Measurements from ENCODE around the gene TDRD10. TPM values are rescaled to one million over a fixed set of nuclear protein-coding genes. Genes with fewer than 3 reads are reported as not detected.

TDRD10 gene
- total RNA-seq, 4 donors from 2014 or later: 2.3 to 5.0 (median 4.3) TPM

GRCh38 chr1:154586641-154587040 is 84.6 kb downstream of the TDRD10 start:
- TF ChIP-seq POLR2AphosphoS5 (IDR thresholded peaks at IDR 0.05) (no peak), POLR2A (IDR thresholded peaks at IDR 0.05; ENCODE audit: low read depth) (no peak), EP300 (IDR thresholded peaks at IDR 0.05) (no peak), CTCF (IDR thresholded peaks at IDR 0.05) (no peak)
- Histone ChIP-seq H3K27me3 (no peaks in the 10 kb centered on the region), H3K4me3 (no peak overlapping the region), H3K27ac (replicated peaks in 1 of 4) (no peak overlapping the region), H3K4me1 (peaks cover 4 to 10% (median 7%) of the 10 kb centered on the region in 4 donors), H3K36me3 (peaks cover 89 to 100% (median 100%) of the 10 kb centered on the region in 4 donors), H3K9me3 (no peaks in the 10 kb centered on the region)
- DNase-seq (ENCODE audit: extremely low spot score): no peak
- intact Hi-C loops (cut with DNase I): no loop called here
- 89% methylated on average over 6 of the region's 6 CpGs for WGBS

- Histone ChIP-seq H3K27me3 (no peaks in the 10 kb centered on the region), H3K27ac (replicated peaks in 1 of 4) (no peak overlapping the region), H3K4me1 (no peaks in the 10 kb centered on the region), H3K9me3 (no peaks in the 10 kb centered on the region), H3K36me3 (peaks cover 92 to 100% (median 99%) of the 10 kb centered on the region in 4 donors), H3K4me3 (no peak overlapping the region)
- TF ChIP-seq POLR2A (IDR thresholded peaks at IDR 0.05; ENCODE audit: low read depth) (no peak), POLR2AphosphoS5 (IDR thresholded peaks at IDR 0.05) (no peak), CTCF (IDR thresholded peaks at IDR 0.05) (no peak), EP300 (IDR thresholded peaks at IDR 0.05) (no peak)
- WGBS: 86% methylated on average over 9 of the region's 10 CpGs
- intact Hi-C loops (cut with DNase I): no loop called here
- no peak for DNase-seq (ENCODE audit: extremely low spot score)
Measured at GRCh38 chr1:154589780-154590179, 87.8 kb downstream of the TDRD10 start.

- no peak for DNase-seq (ENCODE audit: extremely low spot score)
- H3K27me3 ChIP-seq: no peaks in the 10 kb centered on the region
- H3K9me3 ChIP-seq: no peaks in the 10 kb centered on the region
- no peak for TF ChIP-seq CTCF (IDR thresholded peaks at IDR 0.05)
- no peak for TF ChIP-seq EP300 (IDR thresholded peaks at IDR 0.05)
- TF ChIP-seq POLR2AphosphoS5 (IDR thresholded peaks at IDR 0.05): no peak
- no peak for TF ChIP-seq POLR2A (IDR thresholded peaks at IDR 0.05; ENCODE audit: low read depth)
- H3K27ac ChIP-seq (replicated peaks in 1 of 4): no peak overlapping the region
- intact Hi-C loops (cut with DNase I): no loop called here
- no peaks in the 10 kb centered on the region for H3K4me1 ChIP-seq
- H3K4me3 ChIP-seq: no peak overlapping the region
- peaks cover 92 to 100% (median 98%) of the 10 kb centered on the region in 4 donors for H3K36me3 ChIP-seq
- WGBS: 62% methylated on average over 5 of the region's 5 CpGs
Measured at GRCh38 chr1:154590756-154591155, 88.7 kb downstream of the TDRD10 start.

GRCh38 chr1:154591206-154591605 is 89.2 kb downstream of the TDRD10 start:
- peaks cover 92 to 100% (median 98%) of the 10 kb centered on the region in 4 donors for H3K36me3 ChIP-seq
- TF ChIP-seq CTCF (IDR thresholded peaks at IDR 0.05) (no peak), EP300 (IDR thresholded peaks at IDR 0.05) (no peak), POLR2A (IDR thresholded peaks at IDR 0.05; ENCODE audit: low read depth) (no peak), POLR2AphosphoS5 (IDR thresholded peaks at IDR 0.05) (no peak)
- H3K4me1 ChIP-seq: no peaks in the 10 kb centered on the region
- no peak overlapping the region for H3K27ac ChIP-seq (replicated peaks in 1 of 4)
- no peaks in the 10 kb centered on the region for H3K9me3 ChIP-seq
- H3K4me3 ChIP-seq: no peak overlapping the region
- intact Hi-C loops (cut with DNase I): no loop called here
- WGBS: 95% methylated on average over 7 of the region's 7 CpGs
- no peak for DNase-seq (ENCODE audit: extremely low spot score)
- H3K27me3 ChIP-seq: no peaks in the 10 kb centered on the region

- Histone ChIP-seq H3K27me3 (no peaks in the 10 kb centered on the region), H3K27ac (replicated peaks in 1 of 4) (no peak overlapping the region), H3K4me3 (no peak overlapping the region), H3K9me3 (no peaks in the 10 kb centered on the region), H3K36me3 (peaks cover 92 to 100% (median 98%) of the 10 kb centered on the region in 4 donors), H3K4me1 (peaks cover 0 to 2% (median under 1%) of the 10 kb centered on the region in 4 donors)
- DNase-seq (ENCODE audit: extremely low spot score): no peak
- intact Hi-C loops (cut with DNase I): no loop called here
- no peak for TF ChIP-seq POLR2A (IDR thresholded peaks at IDR 0.05; ENCODE audit: low read depth)
- no peak for TF ChIP-seq EP300 (IDR thresholded peaks at IDR 0.05)
- no peak for TF ChIP-seq CTCF (IDR thresholded peaks at IDR 0.05)
- no peak for TF ChIP-seq POLR2AphosphoS5 (IDR thresholded peaks at IDR 0.05)
Measured at GRCh38 chr1:154593390-154593789, 91.4 kb downstream of the TDRD10 start.

All from esophagus muscularis mucosa (tissue), 4 donors.